Measurements from ENCODE around the gene TMC5. TPM values are rescaled to one million over a fixed set of nuclear protein-coding genes. Genes with fewer than 3 reads are reported as not detected.
"Not testable (repeated sequence)": the region's sequence is repeated elsewhere in the genome, so short reads cannot be mapped to it uniquely, and the experiment has no call there.

Gene TMC5
- polyA plus RNA-seq, 1 of the 3 experiments (the other 2 are of a cell fraction), result not detected

DNA sequence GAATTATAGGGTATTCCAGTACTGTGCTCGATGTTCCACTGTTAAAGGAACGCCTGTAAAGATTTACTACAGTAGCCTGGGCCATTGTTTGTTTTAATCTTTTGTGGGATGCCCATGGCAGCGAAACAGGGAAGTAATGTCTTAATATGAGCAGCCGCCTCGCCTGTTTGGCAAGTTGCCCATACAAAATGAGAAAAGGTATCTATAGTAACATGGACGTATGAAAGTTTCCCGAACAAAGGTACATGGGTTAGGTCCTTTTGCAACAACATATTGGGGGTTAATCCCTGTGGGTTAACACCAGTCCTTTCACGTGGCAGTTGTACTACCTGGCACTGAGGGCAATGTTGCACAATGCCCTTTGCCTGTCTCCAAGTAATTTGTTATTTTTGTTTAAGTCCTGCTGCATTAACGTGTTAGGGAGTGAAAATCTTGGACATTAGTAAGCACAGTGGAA is 21.1 kb upstream of the TMC5 start:
- Histone ChIP-seq H3K4me3 (ENCODE audit: low read depth in 2 of 2, low read length in 1 of 2) (no peak overlapping the region), H3K27ac (ENCODE audit: low read depth in 2 of 2, low read length in 1 of 2) (no peak overlapping the region), H4K20me1 (ENCODE audit: insufficient read depth) (no peaks in the 10 kb centered on the region), H3K79me2 (ENCODE audit: insufficient read depth) (no peaks in the 10 kb centered on the region), H3K4me1 (ENCODE audit: control insufficient read depth in 1 of 2, insufficient read depth in 2 of 2, low read depth in 1 of 2, low read length in 1 of 2) (no peaks in the 10 kb centered on the region; a peak in 2 of 4 replicates), H3K27me3 (ENCODE audit: insufficient read depth) (no peaks in the 10 kb centered on the region), H3K36me3 (replicated peaks in 1 of 2; ENCODE audit: control insufficient read depth in 1 of 2, insufficient read depth in 2 of 2, low read length in 1 of 2) (no peaks in the 10 kb centered on the region), H3F3A (replicated peaks; ENCODE audit: insufficient read depth) (no peaks in the 10 kb centered on the region), H3K9me3 (no peaks in the 10 kb centered on the region), H2AFZ (ENCODE audit: low read depth) (no peak overlapping the region), H3K4me2 (no peak overlapping the region), H3K9ac (no peak overlapping the region), H3K9me2 (no peaks in the 10 kb centered on the region)
- no peak for DNase-seq
- no peak for TF ChIP-seq SMC3 (IDR thresholded peaks at IDR 0.05; ENCODE audit: low read depth, low read length)
- no peak for TF ChIP-seq RAD21 (IDR thresholded peaks at IDR 0.05; ENCODE audit: low read length)
- TF ChIP-seq RXRA (IDR thresholded peaks at IDR 0.05; ENCODE audit: borderline replicate concordance, low read depth), result no peak
- TF ChIP-seq JUND (IDR thresholded peaks at IDR 0.05), result no peak
- no peak for TF ChIP-seq MAX (IDR thresholded peaks at IDR 0.05; ENCODE audit: low read depth)
- TF ChIP-seq RFX5 (IDR thresholded peaks at IDR 0.05; ENCODE audit: low read length), result no peak
- TF ChIP-seq, protein P1, sequence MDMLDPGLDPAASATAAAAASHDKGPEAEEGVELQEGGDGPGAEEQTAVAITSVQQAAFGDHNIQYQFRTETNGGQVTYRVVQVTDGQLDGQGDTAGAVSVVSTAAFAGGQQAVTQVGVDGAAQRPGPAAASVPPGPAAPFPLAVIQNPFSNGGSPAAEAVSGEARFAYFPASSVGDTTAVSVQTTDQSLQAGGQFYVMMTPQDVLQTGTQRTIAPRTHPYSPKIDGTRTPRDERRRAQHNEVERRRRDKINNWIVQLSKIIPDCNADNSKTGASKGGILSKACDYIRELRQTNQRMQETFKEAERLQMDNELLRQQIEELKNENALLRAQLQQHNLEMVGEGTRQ (IDR thresholded peaks at IDR 0.05; ENCODE audit: borderline replicate concordance, low read depth, low read length), result no peak
- no peak for TF ChIP-seq RCOR1 (IDR thresholded peaks at IDR 0.05; ENCODE audit: low read length)
- TF ChIP-seq, protein P2, sequence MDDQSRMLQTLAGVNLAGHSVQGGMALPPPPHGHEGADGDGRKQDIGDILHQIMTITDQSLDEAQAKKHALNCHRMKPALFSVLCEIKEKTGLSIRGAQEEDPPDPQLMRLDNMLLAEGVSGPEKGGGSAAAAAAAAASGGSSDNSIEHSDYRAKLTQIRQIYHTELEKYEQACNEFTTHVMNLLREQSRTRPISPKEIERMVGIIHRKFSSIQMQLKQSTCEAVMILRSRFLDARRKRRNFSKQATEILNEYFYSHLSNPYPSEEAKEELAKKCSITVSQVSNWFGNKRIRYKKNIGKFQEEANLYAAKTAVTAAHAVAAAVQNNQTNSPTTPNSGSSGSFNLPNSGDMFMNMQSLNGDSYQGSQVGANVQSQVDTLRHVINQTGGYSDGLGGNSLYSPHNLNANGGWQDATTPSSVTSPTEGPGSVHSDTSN (IDR thresholded peaks at IDR 0.05), result no peak
- TF ChIP-seq ELF1 (IDR thresholded peaks at IDR 0.05), result no peak
- no peak for TF ChIP-seq EZH2phosphoT487 (IDR thresholded peaks at IDR 0.05; ENCODE audit: borderline replicate concordance, low read depth)
- TF ChIP-seq CHD2 (IDR thresholded peaks at IDR 0.05; ENCODE audit: low read length, partially characterized antibody), result no peak
- no peak for TF ChIP-seq TAF1 (IDR thresholded peaks at IDR 0.05; ENCODE audit: borderline replicate concordance, low read depth, low read length)
- no peak for TF ChIP-seq REST (IDR thresholded peaks at IDR 0.05; ENCODE audit: low read depth, low read length)
- 37% methylated on average over 9 of the region's 9 CpGs for WGBS (ENCODE audit: low lambda C conversion rate)
- ChIA-PET POLR2A (no interaction called here), CTCF (interaction anchor here (2.1 kb wide), 1 partner anchor 106 kb away, joined by 6 read pairs; no protein-coding TSS in a partner anchor)

DNA sequence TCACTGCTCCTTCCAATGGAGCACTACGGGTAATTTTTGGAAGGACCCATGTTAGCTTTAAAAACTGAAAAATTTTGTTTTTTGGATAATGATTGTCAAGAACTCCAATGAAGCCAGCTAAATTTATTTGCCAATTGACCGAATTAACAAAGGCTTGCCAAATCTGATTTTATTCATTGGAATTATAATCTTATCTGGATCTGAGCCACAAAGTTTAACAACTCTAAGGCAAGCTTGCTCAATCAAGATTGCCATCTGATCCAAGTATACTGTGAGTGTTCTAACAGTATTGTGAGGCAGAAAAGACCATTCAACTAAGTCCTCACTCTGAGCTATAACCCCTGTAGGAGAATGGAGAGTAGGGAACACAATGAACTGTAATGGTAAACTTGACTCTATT is 20.3 kb upstream of the TMC5 start:
- not testable (repeated sequence) for H4K20me1 ChIP-seq (ENCODE audit: insufficient read depth); H3K9me3 ChIP-seq; H3K79me2 ChIP-seq (ENCODE audit: insufficient read depth); H3F3A ChIP-seq (replicated peaks; ENCODE audit: insufficient read depth); H3K27ac ChIP-seq (ENCODE audit: low read depth in 2 of 2, low read length in 1 of 2); H3K4me1 ChIP-seq (ENCODE audit: control insufficient read depth in 1 of 2, insufficient read depth in 2 of 2, low read depth in 1 of 2, low read length in 1 of 2); DNase-seq; H3K9ac ChIP-seq; H3K27me3 ChIP-seq (ENCODE audit: insufficient read depth); H3K36me3 ChIP-seq (replicated peaks in 1 of 2; ENCODE audit: control insufficient read depth in 1 of 2, insufficient read depth in 2 of 2, low read length in 1 of 2); H2AFZ ChIP-seq (ENCODE audit: low read depth); H3K4me2 ChIP-seq; H3K4me3 ChIP-seq (ENCODE audit: low read depth in 2 of 2, low read length in 1 of 2); H3K9me2 ChIP-seq
- POLR2A ChIA-PET, result interaction anchor here (0.6 kb wide), 1 partner anchor 44 kb away, joined by 3 read pairs; no protein-coding TSS in a partner anchor
- WGBS (ENCODE audit: low lambda C conversion rate), result 51% methylated on average over 2 of the region's 2 CpGs
- CTCF ChIA-PET, result interaction anchor here (2.1 kb wide), 1 partner anchor 105 kb away, joined by 6 read pairs; no protein-coding TSS in a partner anchor

Measured in SK-N-SH (cell line).